GM18909 (cell line): ENCODE data around the gene IER2.

Experiments
- ATAC-seq: cut with Tn5 transposase; IDR thresholded peaks from one replicate; pipeline ENCODE4 v1.9.1; 2021; ENCODE audit warnings: mild to moderate bottlenecking; ENCODE audit not compliant: unreplicated experiment, poor library complexity

The IER2 gene, protein sequence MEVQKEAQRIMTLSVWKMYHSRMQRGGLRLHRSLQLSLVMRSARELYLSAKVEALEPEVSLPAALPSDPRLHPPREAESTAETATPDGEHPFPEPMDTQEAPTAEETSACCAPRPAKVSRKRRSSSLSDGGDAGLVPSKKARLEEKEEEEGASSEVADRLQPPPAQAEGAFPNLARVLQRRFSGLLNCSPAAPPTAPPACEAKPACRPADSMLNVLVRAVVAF

DNA sequence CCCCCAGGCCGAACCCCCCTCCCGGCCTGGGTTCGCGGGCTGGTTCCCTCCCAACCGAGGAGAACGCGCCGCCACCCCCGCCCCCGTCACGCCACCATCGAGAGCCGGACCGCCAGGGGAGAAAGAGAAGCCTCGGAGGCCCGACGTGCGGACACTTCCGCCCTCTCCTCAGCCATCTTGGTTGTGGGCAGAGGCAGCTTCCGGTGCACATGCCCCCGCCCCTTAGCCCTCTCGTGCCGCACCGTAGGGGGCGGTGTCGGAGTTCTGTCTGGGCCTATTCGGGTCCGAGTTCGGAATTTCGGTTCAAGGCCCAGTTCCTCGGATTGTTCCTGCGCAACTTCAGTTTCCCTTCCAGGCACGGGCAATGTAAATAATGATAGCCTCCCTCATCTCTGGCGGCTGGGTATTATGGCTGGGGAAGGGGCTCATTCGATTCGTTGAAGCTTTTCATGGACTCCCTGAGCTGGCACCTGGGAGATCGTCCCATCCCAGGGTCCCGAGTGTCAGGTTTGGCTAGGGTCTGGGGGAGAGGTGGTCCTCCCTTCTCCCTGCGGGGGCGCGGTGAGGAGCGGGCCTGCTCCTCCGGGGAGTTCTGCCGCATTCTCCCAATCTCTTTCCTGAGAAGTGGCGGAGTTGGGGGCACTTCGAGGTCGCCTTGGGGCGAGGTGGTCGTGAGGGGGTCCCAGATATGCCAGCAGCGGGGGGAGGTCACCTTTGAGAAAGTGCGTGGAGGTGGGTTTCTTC lies at the start of gene IER2, which contains the start of gene STX10:
IER2 (plus strand) TSS at position 225 of the 744 bp plus-strand sequence. CDS start 2,776 bp downstream, outside the sequence.
STX10 (minus strand) TSS at position 189 of the 744 bp plus-strand sequence. CDS start 202 bp downstream, outside the sequence.
- ATAC-seq = peak; percentile 36

DNA sequence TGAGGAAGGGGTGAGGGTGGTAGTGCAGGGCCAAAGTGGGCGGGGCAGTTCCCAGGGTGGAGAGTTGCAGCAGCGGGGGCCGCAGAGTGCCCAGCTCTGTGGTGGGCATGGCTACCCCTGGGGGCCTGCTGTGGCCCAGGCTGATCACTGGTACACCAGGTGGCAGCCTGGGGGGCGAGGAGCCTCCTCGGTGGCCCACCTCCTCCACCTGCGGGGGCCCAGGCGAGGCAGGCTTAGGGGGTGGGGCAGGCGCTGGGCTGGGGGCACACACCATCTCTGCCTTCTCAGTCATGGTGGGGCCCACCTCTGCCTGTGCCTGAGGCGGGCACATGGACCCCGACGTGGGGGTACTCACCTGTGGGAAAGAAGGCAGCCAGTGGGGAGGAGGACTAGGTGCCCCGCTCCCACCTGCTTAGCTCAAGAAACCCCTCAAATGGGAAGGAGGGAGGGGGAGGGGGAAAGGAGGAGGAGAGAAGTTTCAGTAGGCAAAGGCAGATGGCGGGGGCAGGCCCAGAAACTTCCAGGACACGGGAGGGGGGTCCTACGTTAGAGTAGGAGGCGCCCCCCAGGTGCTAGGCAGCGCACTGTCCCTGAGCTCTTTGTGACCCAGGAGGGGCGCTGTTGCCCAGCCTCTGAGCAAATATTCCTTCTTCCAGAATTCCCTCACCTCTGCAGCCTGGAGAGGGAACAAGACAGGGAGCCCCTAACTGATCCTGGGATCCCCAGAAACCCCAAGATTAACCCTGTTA lies 49.2 kb upstream of the IER2 start:
- no peak for ATAC-seq

DNA sequence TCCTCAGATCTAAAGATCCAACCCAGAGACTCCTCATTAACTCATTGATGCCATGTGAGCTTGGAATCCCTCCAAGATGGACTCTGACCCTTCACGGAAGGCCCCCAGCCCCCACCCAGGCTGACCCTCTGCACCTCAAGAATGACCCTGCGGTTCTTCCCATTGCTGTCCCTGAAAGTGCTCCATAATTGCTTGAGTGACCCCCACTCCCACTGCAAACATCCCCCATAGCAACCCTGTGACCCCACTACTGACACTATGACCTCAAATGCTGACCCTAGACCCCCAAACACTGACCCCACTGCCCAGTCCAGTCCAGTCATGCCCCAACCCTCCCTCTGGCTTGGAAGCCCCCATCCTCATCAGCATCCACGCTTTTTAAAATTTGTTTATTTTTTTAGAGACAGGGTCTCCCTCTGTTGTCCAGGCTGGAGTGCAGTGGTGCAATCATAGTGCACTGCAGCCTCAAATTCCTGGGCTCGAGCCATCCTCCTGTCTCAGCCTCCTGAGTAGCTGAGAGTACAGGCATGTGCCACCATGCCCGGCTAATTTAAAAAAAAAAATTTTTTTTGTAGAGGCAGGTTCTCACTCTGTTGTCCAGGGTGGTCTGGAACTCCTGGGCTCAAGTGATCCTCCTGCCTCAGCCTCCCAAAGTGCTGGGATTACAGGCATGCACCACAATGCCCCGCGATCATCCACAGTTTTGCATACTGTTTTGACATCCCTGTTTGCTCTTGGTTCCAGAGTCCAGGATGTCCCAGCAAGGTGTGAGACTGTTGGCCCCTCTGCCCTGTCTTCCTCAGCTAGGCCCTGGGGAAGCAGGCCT lies 48.4 kb upstream of the IER2 start:
- no peak for ATAC-seq

DNA sequence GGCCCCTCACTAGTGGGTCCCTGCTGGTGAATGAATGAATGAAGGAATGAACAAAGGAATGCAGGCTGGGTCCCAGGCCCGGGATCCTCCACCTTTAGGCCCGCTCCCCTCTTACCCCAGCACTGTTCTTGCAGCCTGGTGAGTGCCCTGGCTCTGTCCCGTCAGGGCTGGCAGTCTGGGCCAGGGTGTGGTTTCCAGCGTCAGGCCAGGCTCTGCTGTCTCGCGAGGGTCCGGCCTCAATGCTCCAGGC lies 47.9 kb upstream of the IER2 start:
- no peak for ATAC-seq

DNA sequence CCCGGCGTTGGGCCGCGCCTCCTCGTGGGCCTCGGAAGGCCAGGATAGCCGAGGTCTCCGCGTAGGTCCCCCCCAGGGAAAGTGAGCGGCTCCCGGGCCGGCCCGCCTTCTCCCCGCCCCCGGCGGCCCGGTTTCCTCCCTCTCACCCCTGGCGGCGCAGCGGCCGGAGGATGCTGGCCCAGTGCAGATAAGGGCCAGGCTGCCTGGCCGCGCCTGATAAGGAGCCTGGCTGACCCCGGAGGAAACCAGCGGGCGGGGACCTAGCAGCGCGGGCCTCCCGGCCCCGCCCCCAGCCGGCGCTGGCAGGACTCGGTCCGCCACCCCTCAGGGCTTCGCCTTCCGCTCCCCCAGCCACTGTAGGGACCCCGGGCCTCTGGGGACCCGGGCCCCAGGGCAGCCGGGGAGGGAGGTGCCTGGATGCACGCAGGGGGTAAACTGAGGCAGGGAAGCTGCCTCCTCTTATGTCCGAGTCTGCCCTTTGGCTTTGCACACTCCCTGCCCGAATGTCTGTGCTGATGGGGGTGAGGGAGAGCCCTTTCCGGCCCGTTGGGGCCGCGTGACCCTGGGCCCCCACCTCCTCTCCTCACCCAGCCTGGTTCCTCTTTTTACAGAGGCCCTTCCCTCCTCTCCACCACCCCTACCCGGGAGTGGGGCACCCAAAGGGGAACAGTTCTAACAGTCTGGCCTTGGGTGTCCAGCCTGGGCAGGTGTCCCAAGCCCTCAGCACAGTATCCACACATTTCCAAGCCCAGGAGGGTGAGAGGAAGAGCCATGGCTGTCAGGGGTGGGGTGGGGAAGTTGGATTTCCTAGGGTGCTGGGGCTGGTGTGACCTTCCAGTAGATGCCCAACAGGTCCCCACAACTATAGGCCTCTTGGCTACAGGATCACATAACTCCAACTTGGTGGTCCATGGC lies 47.3 kb upstream of the IER2 start, which contains the start of gene LYL1:
LYL1 (minus strand) TSS at position 193 of the 915 bp plus-strand sequence. CDS start 1,687 bp downstream, outside the sequence.
- ATAC-seq = peak; percentile 45

DNA sequence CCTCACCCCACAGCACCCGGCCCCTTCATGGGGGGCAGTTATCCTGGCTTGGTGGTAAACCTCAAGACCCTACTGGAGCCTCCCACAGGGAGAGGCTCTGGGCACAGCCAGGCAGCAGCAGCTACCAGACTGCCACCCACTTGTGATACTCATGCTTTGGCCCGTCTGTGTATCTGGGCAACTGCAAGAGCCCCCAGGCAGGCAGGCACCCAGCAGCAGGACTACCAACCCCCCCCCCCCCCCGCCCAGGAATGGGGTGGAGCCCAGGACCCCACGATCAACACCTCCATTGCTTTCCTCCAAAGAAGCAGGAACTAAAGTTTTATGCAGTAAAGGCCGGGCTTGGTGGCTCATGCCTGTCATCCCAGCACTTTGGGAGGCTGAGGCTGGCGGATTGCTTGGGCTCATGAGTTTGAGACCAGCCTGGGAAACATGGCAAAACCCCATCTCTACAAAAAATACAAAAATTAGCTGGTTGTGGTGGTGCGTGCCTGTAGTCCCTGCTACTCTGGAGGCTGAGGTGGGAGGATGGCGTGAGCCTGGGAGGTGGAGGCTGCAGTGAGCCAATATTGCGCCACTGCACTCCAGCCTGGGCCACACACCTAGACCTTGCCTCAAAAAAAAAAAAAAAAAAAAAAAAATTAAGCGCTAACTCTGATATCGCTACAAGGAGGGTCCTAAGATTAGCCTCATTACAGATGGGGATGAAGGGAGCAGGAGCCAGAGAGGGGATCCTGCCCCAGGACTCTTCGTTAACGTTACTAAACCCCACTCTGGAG lies 46.4 kb upstream of the IER2 start:
- ATAC-seq = no peak

DNA sequence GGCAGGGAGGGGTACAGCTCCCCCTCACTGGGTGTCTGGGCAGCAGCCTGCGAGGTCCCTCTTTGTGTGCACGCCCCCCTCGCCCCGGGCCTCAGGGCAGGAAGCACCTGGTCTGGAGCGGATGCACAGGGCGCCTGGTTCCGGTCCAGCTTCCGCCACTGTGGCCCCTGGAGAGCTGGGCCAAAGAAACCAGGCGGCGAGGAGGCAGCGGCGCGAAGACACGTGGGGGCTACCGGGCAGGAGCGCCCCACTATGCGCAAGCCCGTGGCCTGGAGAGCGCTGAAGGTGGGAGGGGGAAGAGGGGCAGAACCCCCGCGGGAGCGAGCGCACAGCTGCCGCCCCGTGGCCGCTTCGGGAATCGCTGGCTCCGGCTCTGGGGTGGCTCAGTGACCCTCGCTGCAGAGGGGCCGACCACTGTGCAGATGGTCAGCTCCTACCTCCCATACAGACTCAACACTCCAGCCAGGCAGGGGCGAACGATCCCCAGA lies 45.8 kb upstream of the IER2 start:
- ATAC-seq = peak; percentile 45

DNA sequence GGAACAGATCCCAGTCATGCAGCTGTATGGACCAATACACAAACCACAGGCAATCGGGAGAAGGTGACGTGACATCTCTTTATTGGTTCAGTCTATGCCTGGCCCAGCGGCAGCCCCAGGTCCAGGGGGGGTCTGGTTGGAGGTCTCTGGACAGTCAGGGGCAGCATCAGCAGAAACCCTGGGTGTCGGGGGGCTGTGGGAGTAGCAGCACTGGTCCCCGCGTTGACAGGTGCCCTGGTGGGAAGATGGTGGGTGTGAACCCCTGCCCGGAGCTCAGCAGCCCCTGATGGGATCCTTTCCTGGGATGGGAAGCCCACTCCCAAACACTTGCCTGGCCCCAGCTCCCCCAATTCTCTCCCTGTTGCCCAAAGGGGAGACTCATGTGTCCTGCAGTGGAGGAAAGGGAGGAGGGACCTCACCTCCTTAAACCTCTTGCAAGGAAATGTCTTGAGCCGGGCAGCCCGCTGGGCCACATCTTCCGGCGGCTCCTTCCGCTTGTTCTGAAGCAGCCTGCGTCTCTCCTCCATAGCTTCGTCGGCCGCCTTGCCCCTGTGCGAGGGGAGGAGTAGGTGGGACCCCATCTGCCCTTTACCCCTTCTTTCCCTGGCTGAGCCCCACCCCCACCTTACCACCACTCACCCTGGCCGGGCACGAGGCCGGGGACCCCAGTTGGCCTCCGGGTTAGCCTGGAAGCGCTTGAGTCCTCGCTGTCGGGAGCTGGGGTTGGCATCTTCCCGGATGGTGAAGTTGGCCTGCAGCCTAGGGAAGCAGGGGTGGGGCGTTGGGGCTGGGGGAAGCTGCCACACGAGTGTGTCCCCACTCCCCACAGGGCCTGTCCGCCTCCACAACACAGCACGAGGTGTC lies 45.1 kb upstream of the IER2 start:
- no peak for ATAC-seq

DNA sequence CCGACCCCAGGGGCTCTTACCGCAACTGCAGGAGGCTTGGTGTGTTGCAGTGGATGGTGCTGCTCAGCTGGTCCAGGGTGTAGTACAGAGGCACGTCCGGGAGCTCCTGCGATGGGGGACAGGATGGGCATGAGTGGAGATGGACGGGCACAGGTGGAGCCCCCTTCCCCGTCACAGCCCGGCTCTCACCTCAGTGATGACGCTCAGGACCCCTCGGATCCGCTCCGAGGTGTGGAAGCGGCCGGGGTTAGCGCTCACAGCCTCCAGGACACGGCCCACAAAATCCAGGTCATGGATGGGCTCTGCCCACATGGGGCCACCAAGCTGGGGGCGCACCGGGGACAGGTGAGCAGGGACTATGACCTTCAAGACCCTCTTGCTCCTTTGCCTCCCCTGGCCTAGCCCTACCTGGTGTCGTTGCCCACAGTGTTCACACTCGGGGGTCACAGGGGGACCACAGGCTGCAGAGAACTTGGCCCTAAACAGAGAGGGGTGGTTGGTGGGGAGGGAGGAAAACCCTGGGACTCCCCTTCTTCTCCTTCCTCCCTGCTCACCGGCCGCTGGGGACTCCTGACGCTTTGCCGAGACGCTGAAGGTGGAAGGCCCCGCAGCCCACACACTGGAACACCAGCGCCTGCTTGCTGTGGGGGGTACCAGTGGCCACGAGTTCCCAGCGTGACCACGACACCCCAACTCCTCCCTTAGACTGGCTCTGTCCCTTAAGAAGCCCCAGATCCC lies 40.7 kb upstream of the IER2 start:
- ATAC-seq = no peak

DNA sequence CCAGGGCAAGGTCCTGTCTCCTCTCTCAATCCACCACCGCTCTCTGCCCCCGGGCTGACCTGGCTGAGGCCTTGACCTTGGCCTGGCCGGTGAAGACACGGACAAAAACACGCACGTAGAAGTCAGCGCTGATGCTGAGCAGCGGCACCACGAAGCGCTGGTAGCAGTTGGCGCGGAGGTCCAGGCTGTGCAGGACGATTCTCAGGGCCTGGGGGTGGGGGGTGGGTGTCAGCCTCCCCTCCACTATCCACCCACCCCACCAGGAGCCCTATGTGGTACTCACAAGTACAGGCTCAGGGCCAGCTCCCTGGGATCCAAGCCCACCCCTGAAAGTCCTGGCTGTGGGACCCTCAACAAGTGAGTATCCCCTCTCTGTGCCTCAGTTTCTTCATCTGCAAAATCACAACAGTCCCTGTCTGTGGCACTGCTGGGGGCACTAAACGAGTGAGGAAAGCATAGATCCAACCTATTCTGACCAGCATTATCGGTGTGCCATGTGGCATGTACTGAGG lies 40.1 kb upstream of the IER2 start:
- no peak for ATAC-seq

DNA sequence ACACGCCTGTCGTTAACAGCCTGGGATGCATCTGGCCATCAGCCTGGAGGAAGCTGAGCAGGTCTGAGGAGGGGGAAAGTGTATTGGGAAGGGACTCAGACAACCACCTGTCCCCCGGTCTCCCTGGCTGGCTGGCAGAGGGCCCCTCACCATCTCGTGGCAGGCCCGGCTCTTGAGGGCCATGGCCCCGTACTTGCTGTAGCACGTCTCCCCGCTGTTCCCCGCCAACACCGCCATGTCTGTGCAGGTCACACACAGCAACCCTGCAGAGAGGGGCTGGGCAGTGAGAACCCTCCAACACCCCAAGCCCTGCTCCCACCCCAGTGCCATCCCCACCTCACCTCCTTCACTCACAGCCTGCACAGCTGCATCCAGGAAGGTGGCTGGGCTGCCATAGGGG lies 37.7 kb upstream of the IER2 start:
- ATAC-seq = no peak

DNA sequence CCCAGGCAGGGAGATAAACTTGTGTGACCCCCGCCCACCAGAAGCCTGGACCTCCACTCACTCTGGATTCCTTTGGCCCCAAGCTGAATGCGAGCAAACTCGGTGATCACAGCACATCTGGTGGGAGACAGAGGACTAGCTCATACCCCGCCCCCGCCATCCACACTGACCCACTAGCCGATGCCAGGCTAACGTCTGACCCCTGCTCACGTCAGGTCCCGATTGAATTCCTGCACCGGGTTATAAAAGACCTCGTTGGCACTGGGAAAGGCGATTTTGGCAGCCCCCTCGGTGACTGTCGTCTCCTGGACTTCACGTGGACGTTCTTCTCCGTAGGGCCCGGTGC lies 34.3 kb upstream of the IER2 start:
- ATAC-seq = no peak

DNA sequence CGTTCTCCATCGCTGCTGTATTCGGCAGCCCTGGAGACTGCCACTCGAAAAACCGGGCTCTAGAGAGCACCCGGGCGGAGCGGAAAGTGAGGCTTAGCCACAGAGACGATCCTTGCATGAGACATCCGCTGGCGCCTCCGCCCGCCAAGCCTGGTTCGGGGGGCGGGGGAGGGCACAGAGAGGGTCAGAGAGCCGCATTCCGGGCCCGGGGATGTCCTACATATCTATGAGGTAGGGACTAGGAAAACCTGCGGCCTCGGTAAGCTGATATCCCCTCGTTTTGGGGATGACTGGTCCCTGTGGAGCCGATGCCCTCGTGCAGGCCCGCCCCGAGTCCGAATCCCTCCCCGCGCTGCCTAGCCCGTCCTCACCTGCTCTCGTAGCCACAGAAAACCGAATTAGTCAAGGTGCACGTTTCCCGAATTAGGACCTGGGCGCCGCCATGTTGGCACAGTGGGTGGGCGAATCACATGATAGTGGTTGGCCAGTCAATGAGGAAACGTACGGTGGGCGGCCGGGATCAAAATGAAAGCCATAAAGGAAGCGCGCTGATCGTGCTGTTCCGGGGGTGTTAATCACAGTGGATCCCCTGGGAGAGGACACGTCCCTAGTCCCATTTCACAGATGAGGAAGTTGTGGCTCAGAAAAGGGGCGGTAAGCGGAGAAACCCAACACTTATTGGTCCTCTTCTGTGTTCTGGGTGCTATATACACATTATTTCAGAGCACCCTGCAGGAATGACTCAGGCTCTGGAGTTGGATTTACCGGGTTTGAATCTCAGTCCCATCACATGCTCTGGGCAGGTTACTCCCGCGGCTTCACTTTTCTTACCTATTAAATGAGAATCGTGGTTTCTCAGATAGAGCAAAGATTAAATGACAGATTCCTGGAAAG lies 33.7 kb upstream of the IER2 start, which contains the start of gene TRMT1:
TRMT1 (minus strand) TSS at position 459 of the 894 bp plus-strand sequence; CDS start at position 118, 341 bp downstream.
- peak; percentile 53 for ATAC-seq

DNA sequence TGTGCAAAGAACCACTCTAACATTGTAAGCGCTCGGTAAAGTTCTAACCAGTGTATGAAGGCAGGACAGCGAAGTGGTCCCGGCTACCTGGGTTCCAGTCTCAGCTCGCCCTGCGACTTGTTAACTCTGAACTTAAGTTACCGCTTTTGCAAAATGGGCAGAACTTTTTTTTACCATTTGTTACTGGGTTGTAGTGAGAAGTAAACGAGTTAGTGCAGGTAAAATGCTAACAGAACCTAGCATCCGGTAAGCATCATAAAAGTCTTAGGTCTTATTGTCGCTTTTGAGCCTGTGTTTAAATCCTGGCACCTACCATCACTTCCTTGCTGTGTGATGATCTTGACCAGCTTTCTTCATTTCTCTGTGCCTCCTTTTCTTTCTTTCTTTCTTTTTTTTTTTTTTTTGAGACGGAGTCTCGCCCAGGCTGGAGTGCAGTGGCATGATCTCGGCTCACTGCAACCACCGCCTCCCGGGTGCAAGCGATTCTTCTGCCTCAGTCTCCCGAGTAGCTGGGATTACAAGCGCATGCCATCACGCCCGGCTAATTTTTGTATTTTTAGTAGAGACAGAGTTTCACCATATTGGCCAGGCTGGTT lies 32.9 kb upstream of the IER2 start:
- ATAC-seq = peak; percentile 5

DNA sequence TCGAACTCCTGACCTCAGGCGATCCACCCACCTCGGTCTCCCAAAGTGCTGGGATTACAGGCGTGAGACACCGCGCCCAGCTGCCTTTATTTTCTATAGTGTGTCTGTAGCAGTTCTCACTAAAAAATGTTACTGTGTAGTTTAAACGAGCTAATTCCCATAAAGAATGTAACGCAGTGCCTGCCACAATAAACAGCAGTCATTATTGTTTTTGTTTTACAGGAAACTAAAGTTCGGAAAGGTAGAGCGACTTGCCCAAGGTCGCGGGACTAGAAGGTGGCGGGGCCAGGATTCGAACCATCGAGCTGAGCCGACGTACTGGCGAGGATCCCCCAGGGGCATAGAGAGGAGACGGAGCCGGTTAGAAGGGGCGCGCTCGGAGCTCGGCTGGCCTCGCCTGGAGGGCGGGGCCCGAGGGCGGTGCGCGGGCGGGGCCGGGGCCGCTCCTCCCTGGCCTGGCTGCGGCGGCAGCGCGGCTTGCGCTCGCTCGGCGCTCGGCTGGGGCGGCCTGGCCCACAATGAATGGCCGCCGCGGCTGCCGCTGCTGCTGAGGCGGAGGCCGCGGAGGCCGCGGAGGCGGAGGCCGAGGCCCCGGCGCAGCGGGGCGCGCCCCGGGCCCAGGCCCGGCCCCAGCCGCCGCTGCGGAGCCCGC lies 32.3 kb upstream of the IER2 start, which contains the start of gene NACC1:
NACC1 (plus strand) TSS at position 493 of the 652 bp plus-strand sequence. CDS start 16,944 bp downstream, outside the sequence.
- ATAC-seq = peak; percentile 53
